PFSK-1 (cell line): ENCODE measurements around the gene SLC2A13.

Source experiments
- FOXP2 ChIP-seq: optimal IDR thresholded peaks from 2 replicates; pipeline ENCODE3; 2011; ENCODE audit warnings: borderline replicate concordance, control low read depth, inconsistent platforms; ENCODE audit not compliant: insufficient read depth; ENCODE audit errors: extremely low read length, extremely low read depth
- POLR2AphosphoS5 ChIP-seq: IDR thresholded peaks from 2 replicates; pipeline ENCODE4 v1.6.1; 2012; ENCODE audit warnings: low read depth, mild to moderate bottlenecking, control low read depth, low read length, moderate library complexity
- REST ChIP-seq, 2 experiments: IDR thresholded peaks; 2 replicates each; pipeline versions ENCODE4 v1.6.1 to v1.8.0; 2011 to 2012; ENCODE audit warnings: low read depth in 2 of 2, low read length in 2 of 2, control low read depth in 1 of 2, inconsistent platforms in 1 of 2, mild to moderate bottlenecking in 1 of 2, moderate library complexity in 1 of 2; ENCODE audit not compliant: insufficient read depth in 1 of 2
- SIN3A ChIP-seq: IDR thresholded peaks from 2 replicates; pipeline ENCODE4 v1.6.1; 2012; ENCODE audit warnings: mild to moderate bottlenecking, low read length, moderate library complexity, borderline replicate concordance; ENCODE audit not compliant: insufficient read depth
- TAF1 ChIP-seq: IDR thresholded peaks from 2 replicates; pipeline ENCODE4 v1.6.1; 2012; ENCODE audit warnings: low read length, control low read depth, borderline replicate concordance; ENCODE audit not compliant: insufficient read depth

SLC2A13 gene

GRCh38 chr12:39986674-39987073 is 119.2 kb downstream of the SLC2A13 start:
- no peak for TF ChIP-seq POLR2AphosphoS5
- no peak for TF ChIP-seq SIN3A
- no peak for TF ChIP-seq TAF1
- TF ChIP-seq FOXP2 = no peak
- no peak for TF ChIP-seq REST (IDR thresholded peaks at IDR 0.05; ENCODE audit: insufficient read depth in 1 of 2, low read depth in 2 of 2, low read length in 2 of 2)

GRCh38 chr12:39984670-39985069 is 121.2 kb downstream of the SLC2A13 start:
- TF ChIP-seq TAF1 = no peak
- no peak for TF ChIP-seq POLR2AphosphoS5
- no peak for TF ChIP-seq FOXP2
- no peak for TF ChIP-seq REST (IDR thresholded peaks at IDR 0.05; ENCODE audit: insufficient read depth in 1 of 2, low read depth in 2 of 2, low read length in 2 of 2)
- TF ChIP-seq SIN3A = no peak

GRCh38 chr12:39975374-39975918 is 130.4 kb downstream of the SLC2A13 start:
- TF ChIP-seq TAF1 (no peak), SIN3A (no peak), FOXP2 (no peak), REST (IDR thresholded peaks at IDR 0.05; ENCODE audit: insufficient read depth in 1 of 2, low read depth in 2 of 2, low read length in 2 of 2) (no peak), POLR2AphosphoS5 (no peak)

- TF ChIP-seq FOXP2 (no peak), POLR2AphosphoS5 (no peak), REST (IDR thresholded peaks at IDR 0.05; ENCODE audit: insufficient read depth in 1 of 2, low read depth in 2 of 2, low read length in 2 of 2) (no peak), TAF1 (no peak), SIN3A (no peak)
Observed at GRCh38 chr12:39972119-39972518, 133.8 kb downstream of the SLC2A13 start.
